ENCODE results near the gene SLC7A1.

DNA sequence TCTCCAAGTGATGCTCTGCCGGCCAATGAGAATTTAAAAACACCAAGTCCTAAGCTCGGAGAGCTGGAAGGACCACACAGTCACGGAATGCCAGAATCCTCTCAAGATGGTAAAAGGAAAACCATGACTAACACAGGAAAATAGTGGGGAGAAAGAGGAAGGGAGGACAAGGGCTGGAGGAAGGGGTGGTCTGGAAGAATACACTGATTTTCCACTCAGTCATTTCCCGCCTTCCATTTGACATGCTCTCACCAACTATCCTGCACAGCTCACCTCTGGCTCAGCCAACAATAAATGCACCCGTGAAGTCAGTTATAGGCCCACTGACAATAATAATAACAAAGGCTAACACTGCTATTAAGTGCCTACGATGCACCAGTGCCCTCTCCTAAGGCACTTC, 31.5 kb downstream of the SLC7A1 start:
- TF ChIP-seq, protein P1, sequence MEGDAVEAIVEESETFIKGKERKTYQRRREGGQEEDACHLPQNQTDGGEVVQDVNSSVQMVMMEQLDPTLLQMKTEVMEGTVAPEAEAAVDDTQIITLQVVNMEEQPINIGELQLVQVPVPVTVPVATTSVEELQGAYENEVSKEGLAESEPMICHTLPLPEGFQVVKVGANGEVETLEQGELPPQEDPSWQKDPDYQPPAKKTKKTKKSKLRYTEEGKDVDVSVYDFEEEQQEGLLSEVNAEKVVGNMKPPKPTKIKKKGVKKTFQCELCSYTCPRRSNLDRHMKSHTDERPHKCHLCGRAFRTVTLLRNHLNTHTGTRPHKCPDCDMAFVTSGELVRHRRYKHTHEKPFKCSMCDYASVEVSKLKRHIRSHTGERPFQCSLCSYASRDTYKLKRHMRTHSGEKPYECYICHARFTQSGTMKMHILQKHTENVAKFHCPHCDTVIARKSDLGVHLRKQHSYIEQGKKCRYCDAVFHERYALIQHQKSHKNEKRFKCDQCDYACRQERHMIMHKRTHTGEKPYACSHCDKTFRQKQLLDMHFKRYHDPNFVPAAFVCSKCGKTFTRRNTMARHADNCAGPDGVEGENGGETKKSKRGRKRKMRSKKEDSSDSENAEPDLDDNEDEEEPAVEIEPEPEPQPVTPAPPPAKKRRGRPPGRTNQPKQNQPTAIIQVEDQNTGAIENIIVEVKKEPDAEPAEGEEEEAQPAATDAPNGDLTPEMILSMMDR (conservative IDR thresholded peaks at IDR 0.05; ENCODE audit: low read depth in 2 of 2), result no peak
- no peak for TF ChIP-seq POLR2AphosphoS5 (IDR thresholded peaks at IDR 0.05; ENCODE audit: low read depth)
- no peak for TF ChIP-seq CREB1 (CRISPR knock-in tag; IDR thresholded peaks at IDR 0.05; ENCODE audit: low read depth)
- no peak for TF ChIP-seq EZH2phosphoT487 (IDR thresholded peaks at IDR 0.05; ENCODE audit: unreplicated experiment)
- TF ChIP-seq EZH2 (IDR thresholded peaks at IDR 0.05; ENCODE audit: low read depth, unreplicated experiment), result no peak
- TF ChIP-seq, protein P2, sequence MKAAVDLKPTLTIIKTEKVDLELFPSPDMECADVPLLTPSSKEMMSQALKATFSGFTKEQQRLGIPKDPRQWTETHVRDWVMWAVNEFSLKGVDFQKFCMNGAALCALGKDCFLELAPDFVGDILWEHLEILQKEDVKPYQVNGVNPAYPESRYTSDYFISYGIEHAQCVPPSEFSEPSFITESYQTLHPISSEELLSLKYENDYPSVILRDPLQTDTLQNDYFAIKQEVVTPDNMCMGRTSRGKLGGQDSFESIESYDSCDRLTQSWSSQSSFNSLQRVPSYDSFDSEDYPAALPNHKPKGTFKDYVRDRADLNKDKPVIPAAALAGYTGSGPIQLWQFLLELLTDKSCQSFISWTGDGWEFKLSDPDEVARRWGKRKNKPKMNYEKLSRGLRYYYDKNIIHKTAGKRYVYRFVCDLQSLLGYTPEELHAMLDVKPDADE (IDR thresholded peaks at IDR 0.05), result no peak
- TF ChIP-seq, protein P3, sequence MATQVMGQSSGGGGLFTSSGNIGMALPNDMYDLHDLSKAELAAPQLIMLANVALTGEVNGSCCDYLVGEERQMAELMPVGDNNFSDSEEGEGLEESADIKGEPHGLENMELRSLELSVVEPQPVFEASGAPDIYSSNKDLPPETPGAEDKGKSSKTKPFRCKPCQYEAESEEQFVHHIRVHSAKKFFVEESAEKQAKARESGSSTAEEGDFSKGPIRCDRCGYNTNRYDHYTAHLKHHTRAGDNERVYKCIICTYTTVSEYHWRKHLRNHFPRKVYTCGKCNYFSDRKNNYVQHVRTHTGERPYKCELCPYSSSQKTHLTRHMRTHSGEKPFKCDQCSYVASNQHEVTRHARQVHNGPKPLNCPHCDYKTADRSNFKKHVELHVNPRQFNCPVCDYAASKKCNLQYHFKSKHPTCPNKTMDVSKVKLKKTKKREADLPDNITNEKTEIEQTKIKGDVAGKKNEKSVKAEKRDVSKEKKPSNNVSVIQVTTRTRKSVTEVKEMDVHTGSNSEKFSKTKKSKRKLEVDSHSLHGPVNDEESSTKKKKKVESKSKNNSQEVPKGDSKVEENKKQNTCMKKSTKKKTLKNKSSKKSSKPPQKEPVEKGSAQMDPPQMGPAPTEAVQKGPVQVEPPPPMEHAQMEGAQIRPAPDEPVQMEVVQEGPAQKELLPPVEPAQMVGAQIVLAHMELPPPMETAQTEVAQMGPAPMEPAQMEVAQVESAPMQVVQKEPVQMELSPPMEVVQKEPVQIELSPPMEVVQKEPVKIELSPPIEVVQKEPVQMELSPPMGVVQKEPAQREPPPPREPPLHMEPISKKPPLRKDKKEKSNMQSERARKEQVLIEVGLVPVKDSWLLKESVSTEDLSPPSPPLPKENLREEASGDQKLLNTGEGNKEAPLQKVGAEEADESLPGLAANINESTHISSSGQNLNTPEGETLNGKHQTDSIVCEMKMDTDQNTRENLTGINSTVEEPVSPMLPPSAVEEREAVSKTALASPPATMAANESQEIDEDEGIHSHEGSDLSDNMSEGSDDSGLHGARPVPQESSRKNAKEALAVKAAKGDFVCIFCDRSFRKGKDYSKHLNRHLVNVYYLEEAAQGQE (IDR thresholded peaks at IDR 0.05; ENCODE audit: unreplicated experiment), result no peak
- TF ChIP-seq ZNF114 (CRISPR knock-in tag; IDR thresholded peaks at IDR 0.05), result no peak
